GM23338 (cell line): ENCODE results near the gene OR10K2.
"Not testable (repeated sequence)": the region's sequence is repeated elsewhere in the genome, so short reads cannot be mapped to it uniquely, and the experiment has no call there.

Experiments
- CREB1 ChIP-seq: fragments of 250-450 bp; sonication (Bioruptor Pico); IDR thresholded peaks from 2 replicates; pipeline ENCODE4 v1.5.0; 2020; ENCODE audit warnings: low read depth, mild to moderate bottlenecking, moderate library complexity
- CTCF ChIP-seq, 2 experiments: fragments of 200-600 bp in 1 of 2; sonication (generic) in 1 of 2; conservative IDR thresholded peaks; 2 replicates each; pipeline versions ENCODE4 v1.5.1 to v1.6.1; 2016 to 2017; ENCODE audit warnings: antibody characterized with exemption in 2 of 2, low read depth in 2 of 2, mild to moderate bottlenecking in 2 of 2, moderate library complexity in 1 of 2
- ETS1 ChIP-seq: IDR thresholded peaks from 2 replicates; pipeline ENCODE4 v1.6.1; 2016; ENCODE audit warnings: antibody characterized with exemption
- EZH2 ChIP-seq: fragments of 200-600 bp; sonication (generic); IDR thresholded peaks from one replicate; pipeline ENCODE4 v1.8.0; 2017; ENCODE audit warnings: antibody characterized with exemption, mild to moderate bottlenecking, low read depth; ENCODE audit not compliant: unreplicated experiment
- JUNB ChIP-seq: IDR thresholded peaks from one replicate; pipeline ENCODE4 v1.6.1; 2016; ENCODE audit warnings: antibody characterized with exemption; ENCODE audit not compliant: unreplicated experiment
- POLR2AphosphoS5 ChIP-seq: IDR thresholded peaks from 2 replicates; pipeline ENCODE4 v1.6.1; 2016; ENCODE audit warnings: antibody characterized with exemption, low read depth
- REST ChIP-seq: IDR thresholded peaks from one replicate; pipeline ENCODE4 v1.6.1; 2018; ENCODE audit warnings: antibody characterized with exemption; ENCODE audit not compliant: unreplicated experiment
- ZNF331 ChIP-seq: fragments of 250-450 bp; sonication (Bioruptor Pico); IDR thresholded peaks from 2 replicates; pipeline ENCODE4 v1.5.0; 2020; ENCODE audit warnings: low read depth, mild to moderate bottlenecking, moderate library complexity

- TF ChIP-seq CTCF (conservative IDR thresholded peaks at IDR 0.05; ENCODE audit: low read depth in 2 of 2); ETS1; ZNF331 (CRISPR knock-in tag); EZH2; JUNB; POLR2AphosphoS5; REST; CREB1 (CRISPR knock-in tag): not testable (repeated sequence)
Observed at GRCh38 chr1:158374101-158374500, 51.9 kb downstream of the OR10K2 start.
